ENCODE measurements around the gene CWC25.

The CWC25 gene

GRCh38 chr17:38786372-38786771, 38.7 kb downstream of the CWC25 start:
- DNase-seq (ENCODE audit: low read depth), result no peak

GRCh38 chr17:38783227-38783626, 41.9 kb downstream of the CWC25 start:
- no peak for DNase-seq (ENCODE audit: low read depth)

- DNase-seq (ENCODE audit: low read depth), result no peak
Observed at GRCh38 chr17:38779965-38780752, 45.0 kb downstream of the CWC25 start.

DNA sequence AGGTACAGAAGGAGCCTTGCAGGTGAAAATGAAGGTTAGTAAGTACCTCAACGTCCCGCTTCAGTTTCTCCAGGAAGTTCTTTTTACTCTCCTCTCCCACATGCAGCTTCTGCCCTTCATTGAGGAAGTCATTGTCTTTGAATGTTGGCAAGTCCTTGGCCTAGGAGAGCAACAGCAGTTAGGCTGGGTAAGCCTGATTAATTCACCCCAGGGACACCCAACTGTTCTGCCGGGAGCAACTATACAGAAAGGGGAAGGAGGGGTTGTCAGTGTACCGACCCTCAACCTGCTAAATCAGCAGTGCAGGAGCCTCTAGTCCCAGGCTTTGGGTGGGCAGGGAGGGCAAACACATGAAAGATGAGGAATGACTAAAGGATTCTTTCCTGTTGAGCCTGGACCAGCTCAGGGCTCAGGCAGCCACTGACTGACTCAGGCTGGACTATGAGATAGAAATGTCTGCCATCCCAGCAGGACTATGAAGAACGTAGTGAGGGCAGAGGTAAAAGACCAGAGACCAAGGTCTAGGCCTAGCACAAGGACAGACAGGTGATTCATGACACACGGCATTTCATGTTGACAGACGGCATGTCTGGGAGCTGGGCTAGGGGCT, 47.4 kb downstream of the CWC25 start:
- no peak for DNase-seq (ENCODE audit: low read depth)

- DNase-seq (ENCODE audit: low read depth), result no peak
Observed at GRCh38 chr17:38773258-38773657, 51.9 kb downstream of the CWC25 start.

DNA sequence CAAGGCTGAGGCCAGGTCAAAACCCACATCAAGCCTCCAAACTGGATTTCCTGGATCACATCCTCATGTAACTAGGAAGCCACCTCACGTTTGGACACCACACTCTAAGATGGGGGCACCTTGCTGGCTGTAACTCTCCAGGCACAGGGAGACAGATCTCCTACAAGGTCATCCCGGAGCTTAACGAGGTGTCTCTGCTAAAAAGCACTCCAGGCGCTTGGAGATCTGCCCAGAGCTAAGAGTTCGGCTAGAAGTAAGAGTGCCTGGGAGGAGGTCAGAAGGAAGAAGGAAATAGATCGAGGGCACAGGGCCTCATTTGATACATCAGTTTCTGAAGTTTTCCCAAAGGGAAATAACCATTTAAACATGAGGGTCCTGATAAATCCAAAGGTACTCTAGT, 56.7 kb downstream of the CWC25 start:
- no peak for DNase-seq (ENCODE audit: low read depth)

DNA sequence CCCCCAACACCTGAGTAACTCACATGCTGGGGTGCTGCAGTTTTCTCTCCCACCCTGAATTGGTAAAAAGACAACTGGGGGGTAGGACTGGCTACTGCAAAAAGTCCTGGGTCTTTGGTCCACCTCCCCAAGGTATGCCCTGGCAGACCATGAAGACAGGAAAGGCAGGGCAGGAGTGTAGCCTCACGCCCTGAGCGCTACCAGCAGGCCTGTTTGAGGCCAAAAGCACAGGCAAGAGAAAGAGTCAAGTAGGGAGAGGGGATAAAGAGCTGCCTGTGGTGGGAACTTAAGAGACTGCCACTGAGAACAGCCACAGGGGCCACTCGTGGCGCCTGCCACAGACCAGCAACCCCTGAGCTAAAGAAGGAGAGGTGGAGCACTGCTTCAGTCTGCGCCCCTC, 58.8 kb downstream of the CWC25 start:
- no peak for DNase-seq (ENCODE audit: low read depth)

GRCh38 chr17:38762231-38762630, 62.9 kb downstream of the CWC25 start:
- no peak for DNase-seq (ENCODE audit: low read depth)

- DNase-seq (ENCODE audit: low read depth), result no peak
Observed at GRCh38 chr17:38761612-38762011, 63.5 kb downstream of the CWC25 start.

DNA sequence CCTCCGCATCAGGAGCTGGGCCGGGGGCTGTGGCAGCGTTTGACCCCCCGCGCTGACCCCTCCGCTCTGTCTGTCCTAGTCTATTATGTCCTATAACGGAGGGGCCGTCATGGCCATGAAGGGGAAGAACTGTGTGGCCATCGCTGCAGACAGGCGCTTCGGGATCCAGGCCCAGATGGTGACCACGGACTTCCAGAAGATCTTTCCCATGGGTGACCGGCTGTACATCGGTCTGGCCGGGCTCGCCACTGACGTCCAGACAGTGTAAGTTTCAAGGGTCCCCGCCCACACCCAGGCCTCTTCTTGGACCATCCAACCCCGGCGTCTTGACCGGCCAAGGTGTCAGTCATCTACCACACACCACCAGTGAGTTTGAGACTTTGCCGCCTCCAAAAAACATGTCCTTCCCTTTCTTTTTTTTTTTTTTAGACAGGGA, 72.0 kb downstream of the CWC25 start:
- DNase-seq (ENCODE audit: low read depth), result no peak

- DNase-seq (ENCODE audit: low read depth), result peak; percentile 91
Observed at GRCh38 chr17:38752308-38753070, 72.6 kb downstream of the CWC25 start, which contains the start of gene PSMB3. Gene PSMB3 (plus strand): TSS chr17:38752741. CDS start chr17:38752827, 86 bp downstream.

- DNase-seq (ENCODE audit: low read depth), result peak; percentile 72
Observed at GRCh38 chr17:38751808-38752307, 73.3 kb downstream of the CWC25 start.

GRCh38 chr17:38751144-38751807, 73.8 kb downstream of the CWC25 start:
- DNase-seq (ENCODE audit: low read depth), result no peak
